NCI-H1436 (cell line): ENCODE data around the gene ADAM30.
A peak's percentile ranks its signal among the peaks of the same experiment; 100 is the strongest.
"Not testable (repeated sequence)": the region's sequence is repeated elsewhere in the genome, so short reads cannot be mapped to it uniquely, and the experiment has no call there.

Experiments
- DNase-seq: peaks from one replicate; lab custom pipeline; 2025; lab: John Stamatoyannopoulos, UW

Gene ADAM30

DNA sequence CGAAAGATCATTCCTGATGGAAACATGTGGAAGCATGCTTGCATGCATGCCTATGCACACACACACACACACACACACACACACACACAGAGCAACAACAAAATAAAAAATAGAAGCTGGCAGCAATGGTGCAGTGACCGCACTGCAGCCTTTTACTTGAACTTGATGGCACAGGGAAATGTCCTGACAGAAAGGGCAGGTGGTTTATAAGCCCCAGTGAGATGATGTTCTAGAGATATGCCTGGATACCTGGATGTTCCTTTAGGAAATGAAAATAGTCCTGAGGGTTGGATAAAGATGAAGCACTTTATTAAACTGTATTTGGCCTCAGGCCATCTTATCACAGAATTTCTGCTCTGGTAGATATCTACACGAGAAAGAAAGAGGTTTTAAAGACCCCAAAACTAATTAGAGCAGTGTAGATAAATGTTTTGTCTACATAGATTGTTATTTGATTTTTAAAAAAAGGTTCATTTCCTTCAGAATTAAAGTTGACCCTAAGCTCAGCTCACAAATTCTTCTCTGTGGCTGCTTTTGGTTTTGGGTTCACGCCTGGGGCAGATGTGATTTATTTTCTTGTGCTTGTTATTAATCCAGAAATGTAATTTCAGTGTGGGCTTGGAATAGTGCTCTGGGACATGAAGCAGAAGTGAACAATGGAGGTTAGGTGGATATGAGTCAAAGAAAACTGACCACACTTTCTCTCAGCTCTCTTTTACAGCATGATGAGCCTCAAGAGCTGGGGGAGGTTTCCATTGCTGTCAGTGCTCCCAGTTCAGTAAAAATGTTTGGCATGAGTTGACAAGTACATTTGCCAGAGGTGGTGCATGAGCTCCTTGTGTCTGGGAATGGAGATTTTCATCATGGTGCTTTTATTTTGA lies 22.9 kb downstream of the ADAM30 start:
- no peak for DNase-seq

DNA sequence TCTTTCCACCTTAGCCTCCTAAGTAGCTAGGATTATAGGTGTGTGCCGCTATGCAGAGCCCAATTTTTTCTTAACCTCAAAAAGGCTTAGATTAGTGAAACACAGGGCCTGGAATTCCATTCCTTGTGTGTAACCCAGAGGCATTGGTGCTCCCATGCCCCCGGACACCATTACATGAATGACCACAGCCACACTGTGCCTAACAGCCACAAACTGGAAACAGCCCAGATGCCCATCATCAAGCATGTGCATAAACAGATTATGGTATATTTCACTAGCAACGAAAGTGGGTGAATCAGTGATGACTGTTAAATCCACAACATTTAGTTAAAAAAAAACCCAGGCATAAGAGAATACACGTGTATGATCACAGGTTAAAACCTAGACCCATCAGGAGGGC lies 24.4 kb downstream of the ADAM30 start:
- DNase-seq, result no peak

DNA sequence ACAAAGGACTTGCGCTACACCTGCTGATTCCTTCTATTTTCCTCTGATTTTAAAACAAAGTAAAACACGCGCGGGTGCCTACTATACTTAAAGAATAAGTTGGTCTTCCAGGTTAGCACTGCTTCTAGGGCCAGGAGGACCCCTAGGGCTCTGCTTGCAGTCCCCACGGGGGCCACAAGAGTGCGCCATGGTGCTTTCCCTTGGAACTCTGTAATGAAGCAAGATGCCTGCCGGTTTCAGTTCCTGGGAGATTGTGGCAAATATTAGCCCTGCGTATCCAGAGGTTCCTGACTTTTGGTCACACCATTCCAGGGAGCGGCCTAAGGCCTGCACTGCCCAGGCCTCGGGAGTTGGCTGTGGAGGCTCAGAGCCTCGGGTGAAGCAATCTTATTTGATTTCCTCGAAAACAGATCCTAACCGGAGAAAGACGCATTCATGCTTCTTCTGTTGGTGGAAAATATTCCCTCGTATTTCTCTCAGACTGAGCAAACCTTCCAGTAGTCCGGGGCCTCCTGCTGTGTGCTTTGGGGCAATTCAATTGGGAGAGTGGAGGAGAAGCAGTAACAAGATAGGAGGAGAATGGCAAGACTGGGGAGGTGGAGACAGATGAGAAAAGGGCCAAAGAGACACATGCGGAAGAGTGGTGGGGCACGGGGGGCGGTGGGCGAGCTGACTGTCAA lies 25.3 kb downstream of the ADAM30 start:
- peak; percentile 66 for DNase-seq

DNA sequence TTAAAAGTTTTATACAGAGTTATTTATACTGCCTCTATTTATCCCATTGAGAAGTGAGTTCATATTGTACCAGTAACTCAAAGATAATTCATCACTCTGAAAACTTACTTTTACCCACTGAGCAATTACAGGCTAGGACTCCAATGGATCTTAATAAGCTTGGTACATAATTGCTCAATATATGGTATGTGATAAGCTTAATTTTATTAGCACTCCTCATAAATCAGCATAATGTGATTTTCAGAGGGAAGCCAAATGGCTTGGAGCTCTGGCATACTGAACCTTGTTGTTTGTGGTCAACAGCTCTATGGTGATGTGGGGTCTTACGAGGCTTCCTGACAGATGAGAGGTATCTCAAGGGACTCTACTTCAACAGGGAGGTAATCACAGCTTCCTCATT lies 26.3 kb downstream of the ADAM30 start:
- no peak for DNase-seq

DNA sequence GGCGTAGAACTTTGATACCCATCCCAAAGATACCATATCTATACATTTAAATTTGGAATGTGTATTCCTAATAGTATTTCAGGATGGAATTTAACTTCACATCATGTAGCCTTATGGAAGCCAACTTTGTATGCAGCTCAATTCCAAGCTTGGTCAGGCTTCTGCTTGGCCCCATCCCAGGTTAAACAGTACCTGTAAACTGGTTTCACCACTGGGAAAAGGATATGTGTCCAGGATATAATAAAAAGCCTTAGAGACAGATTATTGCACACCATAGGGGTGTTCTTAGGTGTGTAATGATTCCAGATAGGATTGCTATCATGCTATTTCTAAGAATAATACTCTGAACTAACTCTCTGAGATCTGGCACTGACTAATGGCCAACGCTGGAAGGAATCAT lies 28.1 kb downstream of the ADAM30 start:
- DNase-seq, result no peak

DNA sequence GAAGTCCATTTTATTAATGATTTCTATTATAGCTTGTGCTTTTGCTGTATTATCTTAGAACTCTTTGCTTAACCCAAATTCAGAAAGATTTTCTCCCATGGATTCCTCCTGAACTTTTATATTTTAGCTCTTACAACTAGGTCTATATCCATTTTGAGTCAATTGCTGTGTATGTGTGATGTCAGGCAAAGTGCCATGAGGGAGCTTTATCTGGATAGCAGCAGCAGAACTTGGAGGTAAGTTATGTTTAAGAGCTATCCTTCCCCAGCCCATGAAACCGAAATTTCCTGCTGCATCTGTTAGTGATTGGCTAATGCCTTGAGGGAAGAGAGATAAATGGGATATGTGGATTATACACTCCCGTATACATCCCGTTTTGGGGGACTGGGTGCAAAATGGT lies 29.9 kb downstream of the ADAM30 start:
- DNase-seq, result no peak

DNA sequence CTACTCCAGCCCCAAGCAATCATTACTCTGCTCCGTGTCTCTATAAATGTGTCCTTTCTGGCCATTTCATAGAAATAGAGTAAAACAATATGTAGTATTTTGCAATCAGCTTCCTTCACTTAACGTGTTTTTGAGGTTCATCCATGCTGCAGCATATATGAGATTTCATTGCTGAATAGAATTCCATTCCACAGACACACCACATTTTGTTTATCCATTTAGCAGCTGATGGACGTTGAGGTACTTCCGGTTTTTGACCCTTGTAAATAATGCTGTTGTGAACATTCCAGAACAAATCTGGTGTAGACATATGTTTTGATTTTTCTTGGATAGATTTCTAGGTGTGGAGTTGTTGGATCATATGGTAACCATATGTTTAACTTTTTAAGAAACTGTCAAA lies 30.7 kb downstream of the ADAM30 start:
- no peak for DNase-seq

DNA sequence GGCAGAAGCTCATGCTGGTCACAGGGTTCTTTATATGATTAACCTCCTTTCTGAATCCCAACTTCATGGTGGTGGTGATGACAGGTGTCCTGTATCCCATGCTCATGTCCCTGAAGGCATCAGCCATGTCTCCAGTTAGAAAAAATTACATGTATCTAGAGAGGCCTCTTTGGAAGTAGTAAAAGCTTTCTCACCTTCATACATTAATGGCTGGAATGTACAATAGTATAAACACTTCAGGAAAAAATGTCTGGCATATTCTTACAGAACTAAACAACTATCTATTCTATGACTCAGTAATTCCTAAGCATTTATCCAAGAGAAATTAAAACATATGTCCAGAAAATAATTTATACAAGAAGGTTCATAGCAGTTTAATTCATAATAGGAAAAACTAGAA lies 34.0 kb downstream of the ADAM30 start:
- no peak for DNase-seq

DNA sequence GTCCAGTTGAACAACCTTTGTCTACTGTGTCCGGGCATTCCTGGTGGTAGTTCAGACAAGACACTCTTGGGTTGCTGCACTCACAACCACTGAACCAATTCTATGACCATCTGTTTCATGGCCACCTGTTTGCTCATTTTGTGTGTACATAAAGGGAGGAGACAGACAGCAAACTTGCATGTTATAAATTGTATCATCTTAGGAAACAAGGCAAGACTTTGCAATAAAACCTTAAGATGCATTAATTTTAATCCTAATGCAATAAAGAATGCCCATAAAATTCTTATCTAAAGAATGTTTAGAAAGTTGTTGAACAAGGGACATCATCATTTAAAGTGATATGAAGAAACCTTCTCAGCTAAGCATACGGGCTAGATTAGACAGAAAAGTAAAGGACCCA lies 34.8 kb downstream of the ADAM30 start:
- DNase-seq, result no peak

DNA sequence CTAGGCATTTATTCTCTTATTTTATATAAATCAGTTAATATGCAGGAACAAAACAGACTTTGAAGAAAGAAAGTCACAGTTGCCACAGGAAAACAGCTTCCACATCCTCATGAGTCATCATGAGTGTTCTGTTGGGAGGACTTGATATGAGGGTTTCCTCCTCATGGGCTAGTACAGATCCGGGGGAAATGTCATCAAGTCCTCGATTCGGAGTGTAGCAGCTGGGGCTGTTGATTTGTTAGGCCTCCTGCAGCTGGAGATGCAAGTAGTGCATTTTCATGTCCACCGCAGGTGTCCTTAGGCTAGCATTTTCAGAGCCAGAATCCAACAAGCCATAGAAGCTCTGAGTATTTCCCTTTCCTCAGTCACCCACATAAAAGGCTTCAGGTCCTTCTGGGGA lies 36.7 kb downstream of the ADAM30 start:
- no peak for DNase-seq

DNA sequence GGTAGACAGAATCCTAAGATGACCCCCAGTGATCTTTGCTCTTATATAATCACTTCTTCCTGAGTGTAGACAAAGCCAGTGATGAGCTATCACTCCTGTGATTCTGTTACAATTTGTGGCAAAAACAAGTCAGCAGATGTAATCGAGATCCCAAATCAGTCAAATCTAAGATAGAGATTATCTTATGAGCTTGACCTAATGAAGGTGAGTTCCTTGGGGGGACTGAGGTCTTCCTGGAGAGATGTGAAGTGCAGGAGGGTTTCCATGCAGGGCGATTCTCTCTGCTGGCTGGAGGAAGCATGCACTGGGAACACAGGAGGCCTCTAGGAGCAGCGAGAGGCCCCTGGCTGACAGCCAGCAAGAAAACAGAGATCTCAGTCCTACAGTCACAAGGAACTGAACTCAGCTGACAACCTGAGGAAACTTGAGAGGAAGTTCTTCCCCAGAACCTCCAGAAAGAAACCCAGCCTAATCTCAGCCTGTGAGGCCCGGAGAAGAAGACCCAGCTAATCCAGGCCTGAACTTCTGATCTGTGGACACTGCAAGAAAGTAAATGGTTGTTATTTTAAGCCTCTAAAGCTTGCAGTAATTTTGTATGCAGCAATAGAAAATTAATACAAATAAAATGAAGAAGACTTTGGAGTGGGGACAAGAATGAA lies 37.6 kb downstream of the ADAM30 start:
- not testable (repeated sequence) for DNase-seq

DNA sequence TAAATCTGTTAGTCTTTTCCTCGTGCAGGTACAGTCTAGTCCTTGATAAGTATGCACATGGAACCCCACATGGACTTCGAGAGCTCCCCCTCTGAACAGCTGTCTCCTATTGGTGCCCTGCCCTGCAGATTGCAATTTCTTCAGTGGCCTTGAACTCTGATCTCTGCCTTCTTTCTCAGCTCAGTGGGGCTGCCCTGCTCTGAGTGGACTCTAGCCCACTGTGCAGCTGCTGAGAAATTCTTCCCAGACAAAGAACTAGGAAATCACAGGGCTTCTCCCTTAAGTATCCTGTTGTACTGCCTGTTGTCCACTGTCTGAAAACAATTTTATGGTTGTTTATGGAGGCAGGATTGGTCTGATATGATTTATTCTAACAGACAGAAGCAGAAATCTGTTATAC lies 38.2 kb downstream of the ADAM30 start:
- DNase-seq, result no peak

DNA sequence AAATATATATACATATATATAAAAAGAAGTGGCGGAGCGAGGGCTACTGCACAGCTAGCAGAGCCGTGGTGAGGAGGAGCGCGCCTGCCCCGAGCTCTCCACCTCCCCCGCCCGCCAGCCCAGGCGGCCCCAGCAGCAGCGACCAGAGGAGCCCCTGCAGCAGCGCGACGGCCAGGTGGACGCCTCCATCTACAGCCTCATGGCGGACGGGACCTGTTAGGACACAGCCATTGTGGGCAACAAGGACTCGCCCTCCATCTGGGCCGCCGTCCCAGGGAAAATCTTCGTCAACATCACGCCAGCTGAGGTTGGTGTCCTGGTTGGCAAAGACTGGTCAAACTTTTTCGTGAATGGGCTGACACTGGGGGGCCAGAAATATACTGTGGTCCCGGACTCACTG lies 43.2 kb downstream of the ADAM30 start:
- no peak for DNase-seq

DNA sequence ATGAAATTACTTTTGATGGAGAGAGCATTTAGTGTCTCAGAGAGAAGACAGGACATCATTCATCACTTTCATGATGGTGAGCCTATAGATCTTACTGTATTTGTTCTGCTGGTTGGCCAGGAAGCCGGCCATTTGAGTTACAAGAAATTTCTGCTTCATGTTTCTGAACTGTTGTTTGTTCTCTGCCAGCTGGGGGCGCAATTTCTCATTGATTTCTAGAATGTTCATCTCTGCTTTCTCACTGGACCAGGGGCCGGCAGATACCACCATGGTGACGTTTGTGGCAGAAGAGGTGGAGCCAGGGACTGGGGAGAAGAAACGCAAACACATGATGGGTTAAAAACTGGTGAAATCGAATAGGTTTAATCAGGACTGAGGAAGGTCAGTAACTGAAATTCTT lies 52.1 kb downstream of the ADAM30 start:
- not testable (repeated sequence) for DNase-seq
